HAP-1 (cell line): ENCODE measurements around the gene ENOX1.
A peak's percentile ranks its signal among the peaks of the same experiment; 100 is the strongest.

Experiments used
- DNase-seq, 2 experiments: peaks; one replicate each; pipeline ENCODE4 v3.0.0-alpha.2; 2016 to 2020; ENCODE audit warnings: low spot score in 2 of 2
- H3K27me3 ChIP-seq: fragments of 250-450 bp; sonication (Bioruptor Pico); 2 replicates; pipeline ENCODE4 v1.5.1; 2020; ENCODE audit warnings: low read depth, mild to moderate bottlenecking, moderate library complexity
- H3K36me3 ChIP-seq: fragments of 250-450 bp; sonication (Bioruptor Pico); replicated peaks from 2 replicates; pipeline ENCODE4 v1.5.1; 2020; ENCODE audit warnings: mild to moderate bottlenecking
- H3K4me1 ChIP-seq: fragments of 250-450 bp; sonication (Bioruptor Pico); 2 replicates; pipeline ENCODE4 v1.5.1; 2020; ENCODE audit warnings: mild to moderate bottlenecking
- H3K4me3 ChIP-seq: fragments of 250-450 bp; sonication (Bioruptor Pico); 2 replicates; pipeline ENCODE4 v1.5.1; 2020; ENCODE audit warnings: mild to moderate bottlenecking, moderate library complexity
- H3K9me3 ChIP-seq: fragments of 250-450 bp; sonication (Bioruptor Pico); 2 replicates; pipeline ENCODE4 v1.5.1; 2020; ENCODE audit warnings: mild to moderate bottlenecking, moderate library complexity
- in situ Hi-C: fragments of 300-500 bp; cut with MboI; formaldehyde crosslinking; loops from 3 replicates; pipeline ENCODE4 v1.14.3; 2020; ENCODE audit warnings: low sequenced_read_pairs, inconsistent platforms, mixed read lengths

Gene ENOX1

GRCh38 chr13:43478211-43478610, 308.6 kb downstream of the ENOX1 start:
- no peaks in the 10 kb centered on the region for H3K27me3 ChIP-seq

DNA sequence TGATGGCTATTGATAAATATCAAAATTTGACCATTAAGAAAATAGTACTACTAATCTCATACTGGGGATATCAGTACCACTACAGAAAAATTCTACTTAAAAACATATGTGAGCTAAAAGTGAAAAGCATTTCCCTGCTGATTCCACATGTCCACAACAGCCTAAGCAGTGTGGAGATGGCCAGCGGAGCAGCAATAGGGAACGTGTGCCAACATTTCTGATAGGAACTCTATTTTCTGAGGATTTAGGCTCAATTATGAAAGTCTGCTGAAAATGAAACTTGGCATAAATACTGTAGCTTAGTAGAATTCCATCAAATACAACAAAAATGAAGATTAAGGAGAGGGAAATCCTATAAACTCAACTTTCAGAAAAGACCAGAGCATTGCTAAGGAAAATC, 311.6 kb downstream of the ENOX1 start:
- no peaks in the 10 kb centered on the region for H3K27me3 ChIP-seq
- H3K36me3 ChIP-seq: no peaks in the 10 kb centered on the region
- no peak overlapping the region for H3K4me3 ChIP-seq
- no peaks in the 10 kb centered on the region for H3K9me3 ChIP-seq
- no peak for DNase-seq
- in situ Hi-C loops: no loop called here
- H3K4me1 ChIP-seq: no peaks in the 10 kb centered on the region

More at GRCh38 chr13:43478211-43478610, 308.6 kb downstream of the ENOX1 start:
- Histone ChIP-seq H3K4me3 (no peak overlapping the region), H3K9me3 (no peaks in the 10 kb centered on the region), H3K36me3 (no peaks in the 10 kb centered on the region), H3K4me1 (no peaks in the 10 kb centered on the region)
- DNase-seq: no peak
- in situ Hi-C loops: no loop called here

DNA sequence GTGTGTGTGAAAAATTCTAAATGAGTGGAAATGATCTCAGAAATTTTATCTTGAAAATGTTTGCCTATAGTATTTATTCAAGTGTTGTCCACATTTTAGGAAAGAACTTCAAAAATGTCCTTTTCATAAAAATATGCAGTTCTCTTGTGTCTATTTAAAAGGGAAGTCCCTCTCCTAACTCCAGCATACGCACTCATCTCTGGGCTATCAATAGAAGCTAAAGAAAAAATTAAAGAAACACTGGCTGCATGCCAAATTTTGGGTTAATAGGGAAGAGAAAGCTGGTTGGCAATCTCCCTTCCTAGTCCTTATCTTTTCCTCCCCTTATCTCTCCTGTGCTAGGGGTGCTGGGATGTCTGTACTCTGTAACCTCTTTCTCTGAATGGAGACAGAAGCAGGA, 313.3 kb downstream of the ENOX1 start:
- in situ Hi-C loops: no loop called here
- H3K36me3 ChIP-seq: no peaks in the 10 kb centered on the region
- no peak for DNase-seq
- no peaks in the 10 kb centered on the region for H3K4me1 ChIP-seq
- H3K9me3 ChIP-seq: no peaks in the 10 kb centered on the region
- H3K27me3 ChIP-seq: no peaks in the 10 kb centered on the region
- H3K4me3 ChIP-seq: no peak overlapping the region

DNA sequence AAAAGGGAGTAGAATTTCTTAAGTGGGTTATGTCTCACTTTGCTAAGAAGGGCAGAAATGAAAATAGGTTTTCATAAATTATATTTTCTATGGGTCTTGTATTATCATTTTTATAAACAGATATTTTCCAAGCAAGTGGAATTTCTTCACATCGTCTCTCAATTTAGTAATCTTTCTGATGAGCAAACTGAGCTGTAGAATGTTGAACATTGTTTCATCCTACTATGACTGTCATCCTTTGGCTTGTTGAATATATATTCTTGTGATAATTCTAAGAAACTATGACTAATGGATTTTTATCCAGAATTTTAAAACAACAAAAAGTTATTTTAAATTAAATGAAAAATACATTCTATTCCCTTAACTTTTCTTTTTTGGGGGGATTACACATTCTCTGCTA, 313.8 kb downstream of the ENOX1 start:
- Histone ChIP-seq H3K9me3 (no peaks in the 10 kb centered on the region), H3K27me3 (no peaks in the 10 kb centered on the region), H3K36me3 (no peaks in the 10 kb centered on the region), H3K4me3 (no peak overlapping the region), H3K4me1 (no peaks in the 10 kb centered on the region)
- DNase-seq: no peak
- in situ Hi-C loops: no loop called here

DNA sequence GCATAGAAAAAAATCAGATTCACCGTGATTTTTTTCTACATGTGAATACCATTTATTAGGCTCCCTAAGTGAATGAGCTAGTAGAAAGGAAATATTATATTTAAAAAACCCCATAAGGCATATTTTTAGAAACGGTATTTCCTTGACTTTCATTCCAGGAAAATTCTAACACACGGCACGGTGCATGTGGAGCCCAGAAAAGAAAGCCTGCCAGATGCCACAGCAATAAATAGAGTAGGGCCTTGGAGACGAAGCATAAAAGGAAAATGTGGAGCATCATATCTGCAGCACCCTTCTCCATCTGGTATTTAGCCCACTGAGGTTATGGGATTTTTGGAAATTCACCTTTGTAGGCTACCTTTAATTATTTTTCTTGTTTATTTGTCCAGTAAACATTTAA, 314.4 kb downstream of the ENOX1 start:
- DNase-seq: no peak
- Histone ChIP-seq H3K9me3 (no peaks in the 10 kb centered on the region), H3K4me1 (no peaks in the 10 kb centered on the region), H3K4me3 (no peak overlapping the region), H3K36me3 (no peaks in the 10 kb centered on the region), H3K27me3 (no peaks in the 10 kb centered on the region)
- in situ Hi-C loops: no loop called here

GRCh38 chr13:43470610-43471009, 316.2 kb downstream of the ENOX1 start:
- H3K4me3 ChIP-seq: no peak overlapping the region
- H3K36me3 ChIP-seq: no peaks in the 10 kb centered on the region
- H3K9me3 ChIP-seq: no peaks in the 10 kb centered on the region
- H3K27me3 ChIP-seq: no peaks in the 10 kb centered on the region
- H3K4me1 ChIP-seq: no peaks in the 10 kb centered on the region
- in situ Hi-C loops: no loop called here
- DNase-seq: no peak

GRCh38 chr13:43469791-43470190, 317.0 kb downstream of the ENOX1 start:
- Histone ChIP-seq H3K27me3 (no peaks in the 10 kb centered on the region), H3K36me3 (no peaks in the 10 kb centered on the region), H3K9me3 (no peaks in the 10 kb centered on the region), H3K4me1 (no peaks in the 10 kb centered on the region), H3K4me3 (no peak overlapping the region)
- in situ Hi-C loops: no loop called here
- no peak for DNase-seq

- H3K27me3 ChIP-seq: no peaks in the 10 kb centered on the region
- no peaks in the 10 kb centered on the region for H3K4me1 ChIP-seq
- no peaks in the 10 kb centered on the region for H3K9me3 ChIP-seq
- H3K36me3 ChIP-seq: no peaks in the 10 kb centered on the region
- no peak overlapping the region for H3K4me3 ChIP-seq
- no peak for DNase-seq
- in situ Hi-C loops: no loop called here
These were observed 322.1 kb downstream of the ENOX1 start for GRCh38 chr13:43464578-43465264.

GRCh38 chr13:43448605-43449336, 338.0 kb downstream of the ENOX1 start:
- in situ Hi-C loops: no loop called here
- DNase-seq: no peak
- H3K27me3 ChIP-seq: no peaks in the 10 kb centered on the region
- H3K4me1 ChIP-seq: no peaks in the 10 kb centered on the region
- no peak overlapping the region for H3K4me3 ChIP-seq
- H3K9me3 ChIP-seq: no peaks in the 10 kb centered on the region
- H3K36me3 ChIP-seq: no peaks in the 10 kb centered on the region

- in situ Hi-C loops: no loop called here
- Histone ChIP-seq H3K4me3 (no peak overlapping the region), H3K9me3 (no peaks in the 10 kb centered on the region), H3K36me3 (no peaks in the 10 kb centered on the region), H3K4me1 (peaks cover 9% of the 10 kb centered on the region), H3K27me3 (no peaks in the 10 kb centered on the region)
- DNase-seq: no peak
These were observed 340.6 kb downstream of the ENOX1 start for GRCh38 chr13:43446126-43446525.

DNA sequence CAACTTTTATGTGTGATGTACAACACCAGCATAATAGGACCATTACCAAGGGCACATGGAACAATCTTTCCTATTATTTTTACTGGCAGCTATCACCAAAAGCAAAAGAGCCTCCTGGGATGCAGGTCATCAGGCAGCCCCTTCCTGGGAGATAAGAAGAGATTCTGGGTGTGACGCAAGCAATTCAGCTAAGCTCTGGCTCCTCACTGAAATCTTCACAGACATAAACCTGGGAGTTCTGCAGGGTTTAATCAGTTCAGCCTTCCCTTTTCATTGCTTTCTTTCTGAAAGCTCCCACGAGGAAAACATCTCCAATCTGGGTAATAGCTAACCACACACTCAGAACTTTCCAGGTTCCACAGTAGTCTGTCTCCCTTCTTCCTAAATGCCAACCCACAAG, 341.1 kb downstream of the ENOX1 start:
- DNase-seq: no peak
- in situ Hi-C loops: no loop called here
- Histone ChIP-seq H3K9me3 (no peaks in the 10 kb centered on the region), H3K27me3 (no peaks in the 10 kb centered on the region), H3K4me3 (no peak overlapping the region), H3K36me3 (no peaks in the 10 kb centered on the region), H3K4me1 (peaks cover 9% of the 10 kb centered on the region)

- DNase-seq: no peak
- H3K4me1 ChIP-seq: peaks cover 9% of the 10 kb centered on the region
- no peaks in the 10 kb centered on the region for H3K27me3 ChIP-seq
- H3K36me3 ChIP-seq: no peaks in the 10 kb centered on the region
- no peak overlapping the region for H3K4me3 ChIP-seq
- in situ Hi-C loops: no loop called here
- no peaks in the 10 kb centered on the region for H3K9me3 ChIP-seq
These were observed 342.7 kb downstream of the ENOX1 start for GRCh38 chr13:43444081-43444480.

GRCh38 chr13:43441899-43442499, 344.8 kb downstream of the ENOX1 start:
- in situ Hi-C loops: no loop called here
- Histone ChIP-seq H3K27me3 (no peaks in the 10 kb centered on the region), H3K4me1 (peaks cover 9% of the 10 kb centered on the region), H3K4me3 (no peak overlapping the region), H3K9me3 (no peaks in the 10 kb centered on the region), H3K36me3 (no peaks in the 10 kb centered on the region)
- peak; percentile 41 to 53 for DNase-seq

DNA sequence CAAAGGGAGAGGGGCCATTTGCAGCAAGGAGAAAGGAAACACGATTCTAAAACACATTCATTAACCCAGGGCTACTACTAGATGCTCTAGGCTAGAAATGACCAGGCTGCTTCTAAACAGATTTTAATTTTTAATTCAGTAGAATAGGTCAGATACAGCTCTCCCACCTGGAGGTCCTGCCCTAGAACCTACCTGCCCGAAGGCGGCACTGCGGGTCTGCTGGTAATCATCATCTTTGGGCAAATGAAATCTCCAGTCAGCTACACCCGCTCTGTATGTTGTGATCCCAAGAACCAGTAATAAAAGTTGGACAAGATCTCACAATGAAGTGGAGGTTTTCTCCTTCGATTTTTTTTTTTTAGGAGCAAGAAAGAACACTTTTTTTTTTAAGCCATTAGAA, 345.3 kb downstream of the ENOX1 start:
- no peaks in the 10 kb centered on the region for H3K27me3 ChIP-seq
- H3K36me3 ChIP-seq: no peaks in the 10 kb centered on the region
- no peak overlapping the region for H3K4me3 ChIP-seq
- no peaks in the 10 kb centered on the region for H3K9me3 ChIP-seq
- peaks cover 9% of the 10 kb centered on the region for H3K4me1 ChIP-seq
- no peak for DNase-seq
- in situ Hi-C loops: no loop called here
